ENCODE results near the gene TRIM40.
A peak's percentile ranks its signal among the peaks of the same experiment; 100 is the strongest.
"Not testable (repeated sequence)": the region's sequence is repeated elsewhere in the genome, so short reads cannot be mapped to it uniquely, and the experiment has no call there.

Gene TRIM40

DNA sequence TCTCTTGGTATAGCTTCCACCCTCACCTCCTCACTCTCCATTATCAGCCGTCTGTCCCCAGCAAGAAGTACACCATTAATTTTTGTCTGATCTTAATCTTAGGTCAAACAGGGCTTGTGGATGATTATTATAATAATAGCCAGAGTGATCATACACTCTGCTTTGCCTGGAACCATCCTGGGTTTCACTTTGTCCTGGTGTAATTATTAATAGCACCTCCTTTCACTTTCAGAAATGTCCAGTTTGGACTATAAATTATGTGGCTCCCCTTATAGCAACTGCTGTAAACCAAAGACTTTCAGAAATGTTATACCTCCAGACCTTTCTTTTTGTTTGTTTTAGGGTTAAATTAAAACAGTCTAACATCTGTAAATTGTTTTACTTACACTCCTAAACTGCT, 22.1 kb upstream of the TRIM40 start:
- no peak for FAIRE-seq

DNA sequence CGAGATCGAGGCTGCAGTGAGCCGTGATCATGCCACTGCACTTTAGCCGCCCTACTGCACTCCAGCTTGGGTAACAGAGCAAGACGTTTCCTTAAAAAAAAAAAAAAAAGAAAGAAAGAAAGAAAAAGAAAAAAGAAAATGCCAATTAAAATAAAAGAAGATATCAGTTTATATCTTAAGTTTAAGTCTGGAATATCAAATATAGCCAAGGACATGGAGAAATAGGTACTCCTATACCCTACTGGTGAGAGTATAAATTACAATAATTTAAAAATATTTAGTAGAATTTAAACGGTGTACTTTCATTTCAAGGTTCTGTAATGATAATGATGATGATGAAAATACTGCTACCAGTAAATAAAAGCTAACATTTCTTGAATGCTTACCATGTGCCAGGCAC, 19.2 kb upstream of the TRIM40 start:
- FAIRE-seq = no peak

DNA sequence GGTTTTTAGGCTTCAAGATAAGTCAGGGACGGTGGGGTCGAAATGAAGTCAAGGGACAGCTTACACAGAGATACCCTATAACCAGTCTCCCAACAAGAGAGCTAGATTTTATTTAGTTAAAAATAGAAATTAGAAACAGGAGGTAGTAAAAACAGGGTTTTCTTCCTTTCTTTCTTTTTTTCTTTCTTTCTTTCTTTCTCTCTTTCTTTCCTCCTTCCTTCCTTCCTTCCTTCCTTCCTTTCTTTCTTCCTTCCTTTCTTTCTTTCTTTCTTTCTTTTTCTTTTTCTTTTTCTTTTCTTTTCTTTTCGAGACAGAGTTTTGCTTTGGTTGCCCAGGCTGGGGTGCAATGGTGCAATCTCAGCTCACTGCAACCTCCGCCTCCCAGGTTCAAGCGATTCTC, 17.2 kb upstream of the TRIM40 start:
- not testable (repeated sequence) for FAIRE-seq

DNA sequence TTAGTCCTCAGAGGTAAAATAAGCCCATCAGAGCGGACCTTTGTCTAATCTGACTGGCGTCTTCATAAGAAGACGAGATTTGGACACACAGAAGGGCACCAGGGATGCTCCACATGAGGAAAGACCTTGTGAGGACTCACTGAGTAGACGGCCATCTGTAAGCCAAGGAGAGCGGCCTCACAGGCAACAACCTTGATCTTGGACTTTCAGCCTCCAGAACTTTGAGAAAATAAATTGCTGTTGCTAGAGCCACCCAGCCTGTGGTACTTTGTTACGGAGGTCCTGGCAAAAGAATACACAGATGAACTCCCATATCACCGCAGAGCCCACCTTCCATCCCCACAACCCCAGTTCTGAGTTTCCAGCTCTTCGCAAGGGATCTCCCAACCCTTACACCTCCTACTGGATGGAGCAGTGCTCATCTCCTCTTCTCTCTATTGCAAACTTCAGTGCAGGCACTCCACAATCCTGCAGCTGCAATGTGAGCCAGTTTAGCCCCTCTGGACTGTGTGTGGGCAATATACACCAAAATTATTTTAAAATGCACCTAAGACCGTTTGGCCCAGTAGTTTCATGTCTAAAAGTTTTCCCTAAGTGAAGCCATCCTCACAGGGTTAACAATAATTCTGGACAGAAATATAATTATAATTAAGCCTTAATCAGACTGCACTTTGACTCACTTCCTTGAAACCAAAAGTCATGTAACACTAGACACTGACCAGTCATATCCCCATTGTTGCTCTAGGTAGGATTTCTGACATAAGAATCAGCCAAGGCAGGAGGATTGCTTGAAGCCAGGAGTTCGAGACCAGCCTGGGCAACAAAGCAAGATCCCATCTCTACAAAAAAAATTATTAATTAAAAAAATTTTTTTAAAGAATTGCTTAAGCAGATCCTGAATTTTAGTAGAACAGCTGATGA, 14.2 kb upstream of the TRIM40 start:
- no peak for FAIRE-seq

DNA sequence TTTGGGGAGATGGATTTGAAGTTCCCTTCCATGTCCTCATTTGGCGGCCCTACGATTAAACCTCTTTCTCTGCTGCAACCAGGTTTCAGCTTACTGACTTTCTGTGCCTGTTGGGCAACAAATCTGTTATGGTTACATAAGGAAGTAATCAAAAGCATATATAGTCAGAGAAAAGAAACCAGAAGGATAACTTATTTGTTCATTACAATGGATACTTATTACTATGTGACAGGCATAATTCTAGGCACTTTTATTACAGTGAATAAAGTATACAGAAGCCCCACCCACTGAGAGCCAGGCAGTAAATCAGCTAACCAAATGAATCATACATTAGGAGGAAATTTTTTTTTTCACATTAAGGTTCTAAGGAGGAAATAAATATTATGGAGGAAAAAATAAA, 13.4 kb upstream of the TRIM40 start:
- no peak for FAIRE-seq

DNA sequence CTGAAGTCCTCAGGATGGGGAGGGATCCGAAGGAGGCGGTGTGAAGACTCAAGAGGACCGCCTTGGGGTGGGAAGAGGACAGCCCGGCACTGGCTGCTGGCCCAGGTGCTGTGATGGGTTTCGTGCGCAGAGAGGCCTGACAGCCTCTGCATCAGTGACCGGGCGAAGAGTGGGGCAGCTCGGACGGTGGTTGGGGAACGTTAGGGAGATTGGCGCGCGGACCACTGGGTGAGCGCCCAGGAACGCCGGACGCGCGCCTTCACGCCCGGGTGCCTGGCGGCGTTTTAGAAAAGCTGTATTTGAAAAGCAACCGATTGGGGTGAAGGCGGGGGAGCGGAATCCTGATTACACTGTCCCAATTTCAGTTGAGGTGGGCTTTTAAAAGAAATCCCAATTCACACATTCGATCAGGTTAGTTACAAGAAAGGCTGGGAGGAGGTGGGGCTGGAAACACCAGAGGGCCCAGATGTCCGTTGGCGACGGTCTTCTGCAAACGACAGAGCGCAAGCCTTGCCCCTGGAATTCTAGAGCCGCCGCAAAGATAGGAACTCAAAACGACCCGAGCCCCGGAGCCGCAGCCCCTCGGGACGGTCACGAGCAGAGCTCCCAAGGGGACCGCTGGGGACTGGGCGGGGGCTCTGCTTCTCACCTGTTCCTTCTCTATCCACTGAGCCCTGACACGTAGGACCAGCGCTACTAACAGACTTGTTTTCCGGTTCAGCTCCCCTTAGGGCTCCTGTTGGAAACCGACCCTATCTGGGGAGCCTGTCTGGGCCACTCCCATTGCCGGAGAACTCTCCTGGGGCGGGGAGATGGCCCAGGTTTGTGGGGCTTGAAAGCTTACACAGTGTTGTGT, 8.5 kb upstream of the TRIM40 start:
- no peak for FAIRE-seq

DNA sequence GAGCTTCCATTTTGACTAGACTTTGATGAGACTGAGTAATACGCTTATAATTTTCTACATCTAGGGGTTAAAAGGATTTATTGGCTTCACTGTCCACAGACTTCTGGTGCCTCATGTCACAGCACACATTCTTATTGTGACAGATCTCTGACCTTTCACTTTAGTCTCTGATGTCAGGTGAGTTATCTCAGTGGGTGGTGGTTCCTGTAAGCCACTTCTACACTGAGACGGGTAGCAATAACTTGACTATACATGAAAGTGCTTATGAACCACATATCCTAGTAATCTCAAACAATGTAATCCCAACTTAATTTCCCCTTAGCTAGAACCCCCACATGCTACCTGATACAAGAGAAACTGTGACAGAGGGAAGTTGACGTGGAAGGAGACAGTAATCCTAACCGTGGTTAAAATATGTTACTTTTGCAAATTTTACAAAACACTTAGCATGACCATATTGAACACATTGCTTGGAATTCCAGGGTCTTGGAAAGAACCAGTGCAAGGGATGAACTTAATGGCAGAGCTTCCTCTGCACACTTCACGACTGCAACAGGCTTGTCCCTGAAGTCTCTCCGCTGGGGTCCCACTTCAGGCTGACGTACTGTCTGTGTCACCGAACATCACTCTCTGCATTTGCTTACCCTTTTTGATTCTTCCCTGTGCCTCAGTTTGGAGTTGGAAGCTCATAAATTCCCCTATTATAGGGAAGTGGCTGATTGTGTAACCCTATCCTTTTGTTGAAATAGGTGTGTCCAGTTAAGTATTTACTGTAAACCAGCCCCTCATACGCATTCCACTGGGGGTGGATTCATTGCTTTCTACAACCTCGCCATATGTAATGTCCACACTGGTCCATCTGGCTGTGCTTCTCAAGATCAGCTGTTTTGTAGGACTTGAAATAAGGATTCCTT, 6.4 kb upstream of the TRIM40 start:
- FAIRE-seq = no peak

DNA sequence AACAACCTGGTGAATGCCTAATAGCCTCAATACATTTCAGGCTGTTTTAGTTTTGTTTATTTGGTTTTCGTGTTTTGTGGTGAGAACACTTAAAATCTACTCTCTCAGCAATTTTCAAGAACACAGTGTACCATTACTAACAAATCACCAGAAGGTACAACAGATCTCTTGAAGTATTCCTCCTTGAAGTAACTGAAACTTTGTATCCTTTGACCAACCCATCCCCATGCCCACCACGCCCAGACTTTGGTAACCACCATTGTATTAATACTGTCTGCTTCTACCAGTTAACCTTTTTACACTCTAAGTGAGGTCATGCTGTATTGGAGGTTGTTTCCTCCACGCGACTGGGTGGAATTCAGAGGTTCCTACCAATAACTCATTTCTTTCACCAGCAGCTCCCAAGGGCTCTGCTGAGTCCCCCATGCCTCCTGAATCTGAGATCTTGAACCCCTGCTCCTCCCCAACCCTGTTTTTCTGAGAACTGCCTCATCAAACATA, 5.7 kb upstream of the TRIM40 start:
- FAIRE-seq = no peak

DNA sequence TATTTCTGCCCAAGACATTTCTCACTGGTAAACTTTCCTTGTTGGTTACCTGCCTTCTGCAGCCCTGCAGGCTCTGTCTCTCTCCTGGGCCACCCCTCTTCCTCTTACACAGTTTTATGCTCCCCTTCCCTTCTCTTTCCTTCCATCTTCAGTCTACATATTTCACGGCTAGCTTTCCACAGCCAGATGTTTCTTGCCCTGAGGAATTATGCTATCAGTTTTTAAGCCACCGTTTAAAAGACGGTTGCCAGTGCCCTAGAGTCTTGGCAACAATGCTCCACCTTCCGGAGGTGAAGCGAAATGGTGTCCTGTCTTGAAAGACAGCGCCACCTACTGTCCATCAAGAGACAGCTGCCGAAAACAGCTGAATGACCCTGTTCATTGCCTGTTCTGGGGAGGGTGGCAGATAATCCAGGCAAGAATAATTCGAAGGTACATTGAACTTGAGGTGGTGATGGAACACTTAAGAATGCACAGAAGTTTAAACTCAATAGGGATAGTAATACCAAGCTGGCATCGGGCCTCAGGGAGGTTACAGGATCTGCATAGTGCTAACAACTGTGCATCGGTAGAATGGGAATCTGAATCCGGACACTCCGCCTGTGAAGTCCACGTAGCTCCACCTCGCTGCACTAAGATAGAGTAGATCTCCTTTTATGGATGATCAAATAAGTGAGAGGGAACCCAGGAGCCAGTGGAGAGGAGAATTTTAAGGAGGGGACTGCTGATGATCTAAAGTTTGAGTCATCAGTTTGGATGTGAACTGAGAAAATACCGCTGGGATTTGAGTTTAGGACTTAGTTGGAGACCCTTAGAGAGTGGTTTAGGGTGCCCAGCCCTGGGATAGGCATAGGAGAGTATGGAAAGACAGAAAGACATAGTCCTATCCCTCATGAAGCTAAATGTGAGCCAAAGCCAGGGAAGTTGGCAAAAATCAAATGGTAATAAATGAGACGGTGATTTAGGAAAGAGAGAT, 4.8 kb upstream of the TRIM40 start:
- FAIRE-seq = peak; percentile 45

DNA sequence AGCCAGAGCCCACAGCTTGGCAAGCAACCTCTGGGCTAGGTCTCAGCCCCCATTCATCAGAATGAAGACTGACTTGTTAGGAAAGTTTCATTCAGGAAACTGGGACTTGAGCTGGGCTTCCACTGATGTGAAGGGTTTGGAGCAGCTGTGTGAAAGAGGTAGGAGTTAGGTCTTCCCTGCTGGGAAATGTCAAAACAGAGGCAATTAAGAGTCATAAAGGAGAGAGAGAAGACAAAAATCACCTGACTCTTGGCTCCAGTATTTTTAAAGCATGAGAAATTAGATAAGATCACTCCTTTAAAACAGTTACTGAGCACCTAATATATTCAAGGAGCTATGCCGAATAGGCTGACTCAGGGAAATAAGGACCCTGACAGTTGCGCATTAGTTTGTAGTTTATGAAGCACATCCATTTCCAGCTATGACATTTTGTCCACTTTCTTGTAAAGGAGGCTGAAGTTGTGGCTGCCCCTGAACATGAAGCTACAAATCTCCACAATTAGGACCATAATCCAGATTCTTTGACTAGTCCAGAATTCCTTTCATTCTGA, 3.9 kb upstream of the TRIM40 start:
- no peak for FAIRE-seq

DNA sequence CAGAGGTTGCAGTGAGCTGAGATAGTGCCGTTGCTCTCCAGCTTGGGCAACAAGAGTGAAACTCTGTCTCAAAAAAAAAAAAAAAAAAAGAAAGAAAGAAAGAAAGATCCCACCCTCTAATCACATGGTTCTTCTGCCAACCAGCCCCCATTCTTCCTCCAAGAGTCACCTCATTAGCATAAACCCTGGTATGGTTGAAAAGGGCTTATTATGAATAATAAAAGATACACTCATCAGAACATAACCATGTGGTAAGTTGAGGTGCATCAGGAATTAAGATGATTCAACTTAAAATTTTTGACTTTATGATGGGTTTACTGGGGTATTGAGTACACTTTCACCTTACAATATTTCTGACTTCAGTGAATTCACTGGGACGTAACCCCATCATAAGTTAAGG, 793 bp upstream of the TRIM40 start:
- no peak for FAIRE-seq

DNA sequence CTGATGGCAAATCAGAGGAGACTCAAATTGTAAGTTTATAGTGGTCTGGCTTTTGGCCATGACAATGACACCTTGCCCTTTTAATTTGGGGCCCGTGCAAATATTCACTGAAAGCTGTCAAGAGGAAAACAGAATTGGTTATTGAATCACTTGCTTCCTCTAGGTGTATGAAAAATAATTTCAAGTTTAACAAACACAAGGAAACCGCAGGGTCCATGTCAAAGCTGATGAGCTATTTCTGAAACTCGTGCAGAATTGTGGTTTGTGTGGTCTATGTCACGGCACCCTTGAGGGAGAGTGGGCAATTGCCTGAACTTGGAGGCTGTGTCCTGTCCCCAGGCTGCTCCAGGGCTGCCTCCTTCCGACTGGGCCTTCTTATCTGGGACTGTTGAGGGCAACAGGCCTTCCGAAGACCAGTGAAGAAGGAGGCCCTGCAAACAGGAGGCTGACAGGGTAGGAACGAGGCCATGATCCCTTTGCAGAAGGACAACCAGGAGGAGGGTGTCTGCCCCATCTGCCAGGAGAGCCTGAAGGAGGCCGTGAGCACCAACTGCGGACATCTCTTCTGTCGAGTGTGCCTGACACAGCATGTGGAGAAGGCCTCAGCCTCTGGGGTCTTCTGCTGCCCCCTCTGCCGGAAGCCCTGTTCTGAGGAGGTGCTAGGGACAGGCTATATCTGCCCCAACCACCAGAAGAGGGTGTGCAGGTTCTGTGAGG, 788 bp downstream of the TRIM40 start:
- FAIRE-seq = no peak

DNA sequence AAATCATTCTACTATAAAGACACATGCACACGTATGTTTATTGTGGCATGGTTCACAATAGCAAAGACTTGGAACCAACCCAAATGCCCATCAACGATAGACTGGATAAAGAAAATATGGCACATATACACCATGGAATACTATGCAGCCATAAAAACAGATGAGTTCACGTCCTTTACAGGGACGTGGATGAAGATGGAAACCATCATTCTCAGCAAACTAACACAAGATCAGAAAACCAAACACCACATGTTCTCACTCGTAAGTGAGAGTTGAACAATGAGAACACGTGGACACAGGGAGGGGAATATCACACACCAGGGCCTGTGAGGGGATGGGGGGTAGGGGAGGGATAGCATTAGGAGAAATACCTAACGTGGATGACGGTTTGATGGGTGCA, 4.3 kb downstream of the TRIM40 start:
- FAIRE-seq = not testable (repeated sequence)

DNA sequence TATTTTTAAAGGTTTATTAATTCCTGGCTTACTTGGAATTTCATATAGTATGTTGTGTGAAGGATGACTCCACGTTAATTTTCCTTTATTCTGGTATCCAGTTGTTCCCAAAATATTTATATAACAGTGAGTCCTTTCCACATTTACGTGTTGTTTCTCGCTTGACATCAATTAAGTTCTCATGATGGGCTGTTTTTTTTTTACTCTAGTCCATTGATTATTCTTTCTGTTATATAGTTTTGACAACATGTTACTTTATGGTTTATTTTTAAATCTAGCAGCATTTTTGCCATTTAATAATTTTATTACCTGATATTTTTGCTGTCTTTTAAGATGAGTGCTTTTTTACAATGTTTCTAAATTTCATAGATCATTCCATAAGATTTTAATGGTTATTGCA, 6.7 kb downstream of the TRIM40 start:
- no peak for FAIRE-seq

DNA sequence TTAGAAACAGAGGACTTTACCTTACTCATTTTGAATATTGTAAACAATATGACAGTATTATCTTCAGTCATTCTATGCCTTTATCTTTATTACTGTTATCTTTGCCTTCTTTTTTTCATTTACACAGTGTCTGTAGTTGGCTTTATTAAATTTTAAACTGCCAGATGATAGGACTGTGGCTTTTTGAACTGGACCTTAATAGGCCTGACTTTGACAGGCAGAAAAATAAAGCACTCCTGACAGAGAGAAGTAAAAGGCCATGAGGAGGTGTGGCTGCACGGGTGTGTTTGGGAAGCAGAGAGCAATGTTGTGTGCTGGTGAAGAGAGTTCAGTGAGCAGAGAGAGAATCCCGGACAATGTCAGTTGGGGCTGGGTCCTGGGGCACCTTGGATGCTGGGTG, 7.8 kb downstream of the TRIM40 start:
- FAIRE-seq = no peak

DNA sequence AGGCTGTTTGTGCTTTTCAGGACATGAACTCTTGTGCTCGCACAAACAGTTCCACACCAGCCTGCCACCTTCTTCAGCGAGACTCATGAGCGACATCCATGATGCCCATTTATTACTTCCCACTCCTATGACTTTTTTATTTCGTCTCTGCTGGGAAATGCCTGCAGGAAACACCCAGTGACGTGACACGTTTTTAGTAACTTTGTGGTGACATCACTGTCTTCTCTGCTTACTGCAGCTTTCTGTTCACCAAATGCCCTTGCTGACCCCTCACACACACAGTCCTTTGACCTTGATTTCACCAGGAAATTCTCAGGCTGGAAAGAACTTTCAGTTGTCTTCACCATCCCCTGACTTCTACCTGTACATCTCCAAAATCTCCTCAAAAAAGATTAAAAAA, 8.9 kb downstream of the TRIM40 start:
- no peak for FAIRE-seq

DNA sequence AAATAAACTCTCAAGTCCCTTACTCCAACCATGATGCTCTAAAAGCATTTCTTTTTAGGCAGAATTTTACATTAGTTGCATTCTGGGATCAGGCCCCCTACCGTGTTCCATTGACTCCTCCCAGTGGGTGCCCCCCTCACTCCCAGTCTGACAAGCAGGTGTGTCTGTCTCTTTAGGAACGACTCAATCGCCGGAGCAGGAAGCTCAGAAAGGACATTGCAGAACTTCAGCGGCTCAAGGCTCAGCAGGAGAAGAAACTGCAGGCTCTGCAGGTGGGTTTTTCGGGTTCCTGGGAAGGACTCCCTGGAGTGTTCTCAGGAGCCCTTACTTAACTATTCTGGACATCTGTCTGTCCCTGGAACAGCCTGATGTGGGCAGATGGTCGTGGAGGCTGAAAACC, 9.9 kb downstream of the TRIM40 start:
- no peak for FAIRE-seq

DNA sequence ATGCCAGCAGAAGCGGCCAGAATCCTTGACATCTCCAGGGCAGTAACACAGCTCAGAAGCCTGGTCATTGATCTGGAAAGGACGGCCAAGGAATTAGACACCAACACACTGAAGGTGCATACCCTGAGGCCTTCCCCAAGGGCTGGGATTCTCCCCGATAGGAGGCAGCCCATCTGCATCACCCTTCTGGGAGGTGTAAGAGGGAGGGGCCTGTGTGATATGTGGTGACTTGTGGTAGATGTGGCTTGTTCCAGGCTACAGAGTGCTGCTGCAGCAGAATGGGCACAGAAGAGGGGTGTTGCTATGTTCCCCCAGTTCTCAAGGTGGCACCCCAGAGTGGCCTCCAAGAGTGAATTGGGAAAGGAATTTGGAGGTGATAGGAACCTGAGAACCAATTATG, 11.2 kb downstream of the TRIM40 start:
- FAIRE-seq = no peak

DNA sequence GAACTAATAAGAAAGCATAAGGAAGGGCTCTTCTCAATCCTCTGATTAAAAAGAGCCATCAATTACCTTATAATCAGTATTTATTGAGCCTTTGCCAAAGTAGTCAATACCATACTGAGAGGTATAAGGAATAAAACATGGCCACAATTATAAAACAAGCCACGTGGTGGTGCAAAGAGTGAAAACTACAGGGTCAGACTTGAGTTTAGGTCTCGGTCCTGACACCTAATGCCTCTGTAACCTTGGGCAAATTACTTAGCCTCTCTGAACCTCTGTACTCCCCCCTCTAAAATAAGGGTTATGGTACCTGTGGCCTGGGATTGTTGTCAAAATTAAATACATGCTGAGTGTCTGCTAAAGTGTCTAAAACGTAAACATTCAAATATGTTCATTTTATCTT, 13.3 kb downstream of the TRIM40 start:
- no peak for FAIRE-seq

DNA sequence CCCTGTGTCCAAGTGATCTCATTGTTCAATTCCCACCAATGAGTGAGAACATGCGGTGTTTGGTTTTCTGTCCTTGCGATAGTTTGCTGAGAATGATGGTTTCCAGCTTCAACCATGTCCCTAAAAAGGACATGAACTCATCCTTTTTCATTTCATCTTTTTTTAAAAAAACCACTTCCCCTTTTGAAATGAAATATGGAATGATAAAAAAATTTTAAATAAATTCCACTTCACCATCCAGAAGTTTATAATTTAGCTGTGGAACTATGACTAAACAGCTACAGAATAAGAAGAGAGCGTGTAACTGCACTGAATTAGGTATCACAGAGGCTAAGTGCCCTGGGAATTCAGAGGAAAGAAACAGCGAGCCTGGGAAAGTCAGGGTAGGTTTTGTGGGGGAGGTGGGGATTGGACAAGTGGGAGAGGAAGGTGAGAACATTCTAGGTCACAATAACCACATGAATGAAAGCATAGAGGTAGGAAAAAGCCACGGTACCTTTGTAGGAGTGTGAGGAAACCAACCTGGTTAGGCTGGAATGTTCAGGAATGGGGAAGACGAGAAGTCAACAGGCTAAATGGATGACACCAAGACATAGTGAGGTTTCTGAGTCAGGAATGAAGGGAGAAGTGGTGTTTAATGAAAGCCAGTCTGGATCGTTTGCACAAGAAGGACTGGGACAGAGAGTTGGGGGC, 14.1 kb downstream of the TRIM40 start:
- no peak for FAIRE-seq
